TTC549 (cell line): Measurements from ENCODE around the gene CCDC88B.

Source experiments
- FAIRE-seq: peaks from 2 replicates; lab custom pipeline; 2012; peaks lifted over from hg19 to GRCh38; lab: Jason Lieb, UNC

Gene CCDC88B

GRCh38 chr11:64360448-64360921 is 20.5 kb downstream of the CCDC88B start:
- no peak for FAIRE-seq

GRCh38 chr11:64361659-64362058 is 21.7 kb downstream of the CCDC88B start:
- FAIRE-seq: no peak

GRCh38 chr11:64362339-64362738 is 22.3 kb downstream of the CCDC88B start:
- FAIRE-seq: no peak

- FAIRE-seq: no peak
Observed at GRCh38 chr11:64364435-64364834, 24.4 kb downstream of the CCDC88B start.

DNA sequence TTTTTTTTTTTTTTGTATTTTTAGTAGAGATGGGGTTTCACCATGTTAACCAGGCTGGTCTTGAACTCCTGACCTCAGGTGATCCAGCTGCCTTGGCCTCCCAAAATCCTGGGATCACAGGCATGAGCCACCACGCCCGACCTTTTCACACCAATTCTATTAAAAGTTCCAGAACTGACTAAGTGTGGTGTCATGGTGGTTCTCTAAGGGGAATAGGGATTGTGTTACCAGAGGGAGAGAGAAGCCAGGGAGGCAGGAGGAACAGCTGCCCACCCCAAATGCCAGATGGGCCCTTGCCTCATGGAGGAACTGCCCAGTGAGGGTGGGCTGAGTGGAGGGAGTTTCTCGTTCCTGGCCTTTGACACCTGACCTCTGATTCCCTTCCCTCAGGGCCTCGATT is 24.9 kb downstream of the CCDC88B start:
- no peak for FAIRE-seq

DNA sequence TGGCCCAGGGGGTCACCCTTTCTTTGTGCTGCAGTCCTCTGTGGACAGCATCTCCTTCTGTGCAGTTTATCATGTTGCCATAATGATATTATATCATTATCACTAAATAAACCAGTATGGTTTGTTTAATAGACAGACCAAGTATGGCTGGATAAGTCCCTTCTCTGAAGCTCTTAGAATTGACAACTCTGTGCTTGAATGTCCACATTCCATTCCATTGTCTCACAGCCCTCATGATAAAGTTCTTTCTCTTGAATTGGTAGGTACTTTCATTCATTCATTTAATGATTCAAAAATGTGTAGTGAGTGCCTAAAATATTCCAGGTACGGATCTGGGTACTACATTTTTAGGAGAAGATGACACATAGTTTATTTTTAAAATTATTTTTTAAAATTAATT is 26.7 kb downstream of the CCDC88B start:
- FAIRE-seq: no peak

DNA sequence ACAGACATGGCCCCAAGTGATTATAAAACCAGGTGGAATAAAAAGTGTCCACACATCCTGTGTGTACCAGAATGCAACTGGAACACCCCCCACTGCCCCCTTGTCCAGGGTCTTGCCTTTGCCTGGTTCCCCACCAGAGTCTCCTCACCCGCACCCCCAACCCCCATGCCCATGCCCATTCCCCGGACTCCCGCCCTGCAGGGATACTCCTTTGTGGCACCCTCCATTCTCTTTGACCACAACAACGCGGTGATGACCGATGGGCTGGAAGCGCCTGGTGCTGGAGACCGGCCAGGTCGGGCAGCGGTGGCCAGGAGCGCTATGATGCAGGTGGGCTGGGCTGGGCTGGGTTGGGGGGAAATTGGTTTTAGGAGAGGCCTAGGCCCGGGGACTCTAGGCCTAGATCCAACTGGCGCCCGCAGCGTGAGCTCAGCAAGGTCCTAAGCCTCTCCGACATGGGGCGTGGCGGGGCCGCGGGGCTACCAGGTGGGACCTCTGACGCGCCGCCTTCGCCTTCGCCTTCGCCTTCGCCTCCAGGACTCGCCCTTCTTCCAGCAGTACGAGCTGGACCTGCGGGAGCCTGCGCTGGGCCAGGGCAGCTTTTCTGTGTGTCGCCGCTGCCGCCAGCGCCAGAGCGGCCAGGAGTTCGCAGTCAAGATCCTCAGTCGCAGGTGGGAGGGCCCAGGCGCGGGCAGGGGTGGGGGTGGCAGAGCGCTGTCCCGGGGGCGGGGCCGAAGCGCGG is 28.1 kb downstream of the CCDC88B start:
- FAIRE-seq: no peak

DNA sequence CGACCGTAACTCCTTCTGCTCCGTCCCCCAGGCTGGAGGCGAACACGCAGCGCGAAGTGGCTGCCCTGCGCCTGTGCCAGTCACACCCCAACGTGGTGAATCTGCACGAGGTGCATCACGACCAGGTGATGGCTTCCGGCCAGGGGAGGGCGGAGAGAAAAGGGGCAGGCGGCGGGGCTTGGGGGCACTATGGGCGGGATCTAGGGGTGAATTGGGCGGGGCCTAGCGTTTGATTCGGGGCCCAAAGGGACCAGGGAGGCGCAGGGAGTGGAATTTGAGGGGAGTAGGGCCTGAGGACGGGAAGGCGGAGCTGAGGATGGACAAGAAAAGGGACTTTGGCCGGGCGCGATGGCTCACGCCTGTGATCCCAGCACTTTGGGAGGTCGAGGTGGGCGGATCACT is 28.7 kb downstream of the CCDC88B start:
- FAIRE-seq: no peak

DNA sequence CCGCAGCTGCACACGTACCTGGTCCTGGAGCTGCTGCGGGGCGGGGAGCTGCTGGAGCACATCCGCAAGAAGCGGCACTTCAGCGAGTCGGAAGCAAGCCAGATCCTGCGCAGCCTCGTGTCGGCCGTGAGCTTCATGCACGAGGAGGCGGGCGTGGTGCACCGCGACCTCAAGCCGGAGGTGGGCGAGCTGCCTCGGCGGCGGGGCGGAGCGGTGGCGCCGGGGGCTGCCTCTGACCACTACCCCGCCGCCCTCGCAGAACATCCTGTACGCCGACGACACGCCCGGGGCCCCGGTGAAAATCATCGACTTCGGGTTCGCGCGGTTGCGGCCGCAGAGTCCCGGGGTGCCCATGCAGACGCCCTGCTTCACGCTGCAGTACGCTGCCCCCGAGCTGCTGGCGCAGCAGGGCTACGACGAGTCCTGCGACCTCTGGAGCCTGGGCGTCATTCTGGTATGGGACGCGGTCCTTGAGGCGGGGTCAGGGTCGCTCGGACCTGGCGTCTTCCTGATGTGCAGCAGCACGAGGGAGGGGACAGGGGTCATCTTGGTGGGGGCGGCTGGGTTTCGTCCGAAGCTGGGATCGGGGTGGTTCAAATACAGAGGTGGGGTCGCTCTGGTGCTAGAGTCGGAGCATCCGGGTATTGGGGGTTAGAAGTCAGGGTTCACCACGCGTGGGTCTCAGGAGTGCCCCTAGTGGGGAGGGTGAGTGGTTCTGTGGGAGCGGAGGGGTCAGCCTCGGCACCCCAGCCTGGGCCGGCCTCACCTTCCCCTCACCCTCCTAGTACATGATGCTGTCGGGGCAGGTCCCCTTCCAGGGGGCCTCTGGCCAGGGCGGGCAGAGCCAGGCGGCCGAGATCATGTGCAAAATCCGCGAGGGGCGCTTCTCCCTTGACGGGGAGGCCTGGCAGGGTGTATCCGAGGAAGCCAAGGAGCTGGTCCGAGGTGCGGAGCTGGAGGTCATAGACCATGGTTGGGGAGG is 29.7 kb downstream of the CCDC88B start:
- no peak for FAIRE-seq

DNA sequence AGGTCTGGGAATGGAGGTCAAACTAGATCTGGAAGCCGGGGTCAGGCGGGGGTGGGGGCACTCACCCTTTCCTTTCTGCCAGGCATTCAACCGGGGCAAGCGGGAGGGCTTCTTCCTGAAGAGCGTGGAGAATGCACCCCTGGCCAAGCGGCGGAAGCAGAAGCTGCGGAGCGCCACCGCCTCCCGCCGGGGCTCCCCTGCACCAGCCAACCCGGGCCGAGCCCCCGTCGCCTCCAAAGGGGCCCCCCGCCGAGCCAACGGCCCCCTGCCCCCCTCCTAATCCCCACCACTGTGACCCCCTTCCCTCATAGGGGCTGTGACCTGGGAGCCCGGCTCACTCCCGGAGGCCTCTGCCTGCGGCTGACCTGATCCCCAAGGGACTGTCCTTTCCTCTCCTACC is 31.2 kb downstream of the CCDC88B start:
- FAIRE-seq: no peak

DNA sequence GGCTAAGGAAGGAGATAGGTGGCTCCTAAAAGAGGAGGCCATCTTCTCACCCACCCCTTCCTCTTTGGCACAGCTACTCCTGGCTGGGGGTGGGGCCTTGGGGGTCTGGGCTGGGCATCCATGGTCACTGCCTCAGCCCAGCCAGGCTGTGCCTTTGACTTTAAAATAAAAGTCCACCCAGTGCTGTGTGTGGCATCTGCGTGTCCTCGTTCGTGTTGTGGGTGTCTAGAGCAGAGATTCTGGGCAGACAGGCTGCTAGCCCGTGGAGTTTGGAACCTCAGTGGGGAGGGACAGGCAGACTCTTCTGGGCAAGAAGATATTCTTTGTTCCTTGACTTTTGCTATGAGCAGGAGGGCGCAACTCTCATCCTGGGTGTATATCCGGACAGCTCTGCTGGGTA is 32.0 kb downstream of the CCDC88B start:
- no peak for FAIRE-seq

- FAIRE-seq: no peak
Observed at GRCh38 chr11:64372802-64373597, 33.0 kb downstream of the CCDC88B start.

- no peak for FAIRE-seq
Observed at GRCh38 chr11:64373598-64373974, 33.6 kb downstream of the CCDC88B start.

GRCh38 chr11:64376071-64376470 is 36.1 kb downstream of the CCDC88B start:
- FAIRE-seq: no peak

DNA sequence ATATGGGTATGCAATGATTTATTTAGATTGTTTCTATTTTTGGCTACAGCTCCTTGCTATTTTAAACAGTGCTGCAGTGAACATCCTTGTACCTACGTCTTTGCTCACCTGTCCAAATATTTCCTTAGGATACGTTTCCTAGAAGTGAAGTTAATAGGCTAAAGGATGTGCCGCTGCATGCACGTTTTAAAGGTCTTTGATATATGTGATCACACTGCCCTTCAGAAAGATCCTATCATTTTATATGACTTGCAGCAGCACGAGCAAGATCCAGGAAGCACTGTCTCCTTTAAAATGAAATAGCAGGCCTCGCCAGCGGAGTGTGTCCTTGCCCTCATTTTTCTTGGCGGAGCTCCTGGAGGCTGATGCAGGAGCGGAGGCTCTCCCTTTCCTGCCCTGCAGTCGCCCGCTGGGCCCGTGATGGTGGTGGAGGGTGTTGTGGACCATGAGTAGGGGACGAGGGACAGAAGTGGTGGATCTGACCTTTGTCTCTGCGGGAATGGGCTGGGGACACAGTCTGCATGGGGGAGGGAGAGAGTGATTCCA is 38.4 kb downstream of the CCDC88B start:
- no peak for FAIRE-seq

GRCh38 chr11:64379160-64379559 is 39.2 kb downstream of the CCDC88B start:
- no peak for FAIRE-seq

DNA sequence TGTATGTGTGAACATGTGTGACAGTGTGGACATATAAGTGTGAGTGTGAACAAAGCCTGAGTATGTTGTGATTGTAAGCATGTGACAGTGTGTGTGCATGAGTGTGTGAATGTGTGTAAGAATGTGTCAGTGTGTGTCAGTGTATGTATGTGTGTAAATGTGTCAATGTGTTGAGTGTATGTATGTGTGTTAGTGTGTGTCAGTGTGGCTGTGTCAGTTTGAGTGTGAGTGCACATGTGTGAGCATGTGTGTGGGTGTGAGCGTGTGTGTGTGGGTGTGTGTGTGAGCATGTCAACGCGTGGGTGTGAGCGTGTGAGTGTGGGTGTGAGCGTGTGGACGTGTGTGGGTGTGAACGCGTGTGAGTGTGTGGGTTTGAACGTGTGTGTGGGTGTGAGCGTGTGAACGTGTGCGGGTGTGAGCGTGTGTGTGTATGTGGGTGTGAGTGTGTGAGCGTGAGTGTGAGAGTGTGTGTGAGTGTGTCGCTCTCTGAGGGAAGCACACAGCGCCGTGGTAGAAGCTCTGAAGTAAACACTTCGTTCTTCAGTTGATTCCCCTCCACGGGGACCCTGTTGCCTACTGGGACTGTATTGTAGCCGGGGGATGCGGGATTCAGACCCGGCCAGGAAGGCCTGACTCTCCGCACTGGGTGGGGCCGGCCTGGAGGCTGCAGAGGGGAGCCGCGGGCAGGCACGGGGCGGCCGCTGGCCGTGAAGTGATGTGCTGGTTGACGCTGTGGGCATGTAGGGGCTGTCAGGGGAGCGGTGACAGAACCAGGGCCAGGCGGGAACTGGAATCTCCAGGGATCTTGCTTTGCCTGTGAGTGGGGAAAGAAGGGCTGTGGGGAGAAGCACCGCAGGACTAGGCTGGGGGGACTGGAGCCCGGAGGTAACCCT is 40.1 kb downstream of the CCDC88B start:
- FAIRE-seq: no peak

DNA sequence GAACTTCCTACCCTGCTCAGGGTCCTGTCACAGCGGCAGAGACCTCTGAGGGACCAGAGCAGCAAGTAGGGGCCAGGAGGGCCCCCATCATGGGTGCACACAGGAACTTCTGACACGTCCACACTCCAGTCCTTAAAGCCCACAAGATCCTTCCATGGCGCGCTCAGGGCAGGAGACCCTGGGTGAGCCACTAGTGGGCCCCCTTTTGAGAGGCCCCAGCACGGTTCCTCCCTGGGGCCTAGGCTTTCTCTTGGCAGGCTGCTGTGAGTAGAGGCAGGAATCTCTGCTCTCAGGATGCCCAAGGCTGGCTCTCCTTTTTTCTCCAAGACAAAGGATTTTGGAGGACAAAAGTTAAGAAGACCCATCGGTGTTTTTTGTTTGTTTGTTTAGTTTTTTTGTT is 41.3 kb downstream of the CCDC88B start:
- FAIRE-seq: no peak

GRCh38 chr11:64382047-64382446 is 42.0 kb downstream of the CCDC88B start:
- FAIRE-seq: no peak

DNA sequence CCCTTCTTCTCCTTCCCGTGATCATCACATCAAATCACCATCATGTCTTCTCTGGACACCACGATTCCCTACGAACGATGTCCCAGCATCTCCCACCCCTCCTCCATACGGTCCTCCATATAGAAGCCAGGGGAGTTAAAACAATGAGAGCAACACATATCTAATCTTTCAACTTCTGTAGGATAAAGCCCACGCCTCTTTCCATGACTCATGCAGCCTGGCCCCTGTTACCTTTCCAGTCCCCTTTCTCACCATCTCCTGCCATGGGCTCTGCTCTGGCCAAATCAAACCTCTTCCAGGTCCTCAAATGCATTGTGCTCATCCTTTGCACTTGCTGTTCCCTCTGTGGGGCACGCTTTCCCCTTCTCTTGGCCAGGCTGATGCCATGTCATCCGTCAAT is 42.6 kb downstream of the CCDC88B start:
- FAIRE-seq: no peak

DNA sequence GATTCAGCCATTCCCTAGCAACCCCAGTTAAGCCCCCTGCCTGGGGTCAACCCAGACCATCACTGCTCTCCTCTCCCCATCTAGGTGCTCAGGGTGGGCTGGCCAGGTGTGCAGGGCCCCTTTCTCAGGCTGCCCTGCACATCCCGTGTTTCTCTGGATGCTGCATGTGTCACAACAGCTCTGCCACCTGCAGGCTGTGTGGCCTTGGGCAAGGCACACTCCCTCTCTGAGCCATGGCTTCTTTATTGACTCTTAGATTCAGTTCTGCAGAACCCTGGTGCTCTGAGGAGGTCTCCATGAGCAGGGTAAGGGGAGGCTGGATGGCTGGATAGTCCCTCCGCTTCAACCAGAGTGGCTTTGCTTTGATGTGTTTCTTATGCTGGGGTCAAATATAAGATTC is 43.6 kb downstream of the CCDC88B start:
- no peak for FAIRE-seq
